ENCODE results near the gene NOL4L.

Gene NOL4L

GRCh38 chr20:32585011-32585585 lies at the start of gene NOL4L:
Gene NOL4L (minus strand): TSS chr20:32585333. CDS start chr20:32584890, 443 bp downstream.
- DNase-seq = peak; percentile 59

GRCh38 chr20:32634041-32634805 lies 49.1 kb upstream of the NOL4L start:
- DNase-seq = no peak

- DNase-seq = no peak
Observed at GRCh38 chr20:32632461-32633354, 47.6 kb upstream of the NOL4L start.

GRCh38 chr20:32631933-32632460 lies 46.9 kb upstream of the NOL4L start:
- DNase-seq = no peak

- no peak for DNase-seq
Observed at GRCh38 chr20:32629813-32630212, 44.7 kb upstream of the NOL4L start.

GRCh38 chr20:32628960-32629530 lies 43.9 kb upstream of the NOL4L start:
- no peak for DNase-seq

GRCh38 chr20:32626859-32627636 lies 41.9 kb upstream of the NOL4L start:
- DNase-seq = no peak

GRCh38 chr20:32626407-32626806 lies 41.3 kb upstream of the NOL4L start:
- no peak for DNase-seq

GRCh38 chr20:32625996-32626395 lies 40.9 kb upstream of the NOL4L start:
- DNase-seq = no peak

GRCh38 chr20:32624687-32625345 lies 39.7 kb upstream of the NOL4L start:
- DNase-seq = no peak

GRCh38 chr20:32623667-32624157 lies 38.6 kb upstream of the NOL4L start:
- DNase-seq = no peak

GRCh38 chr20:32622585-32623468 lies 37.7 kb upstream of the NOL4L start:
- no peak for DNase-seq

- no peak for DNase-seq
Observed at GRCh38 chr20:32621891-32622584, 36.9 kb upstream of the NOL4L start.

GRCh38 chr20:32621071-32621890 lies 36.1 kb upstream of the NOL4L start:
- no peak for DNase-seq

GRCh38 chr20:32619586-32619985 lies 34.5 kb upstream of the NOL4L start:
- no peak for DNase-seq

GRCh38 chr20:32614772-32615171 lies 29.6 kb upstream of the NOL4L start:
- DNase-seq = no peak

- no peak for DNase-seq
Observed at GRCh38 chr20:32614303-32614702, 29.2 kb upstream of the NOL4L start.

- DNase-seq = no peak
Observed at GRCh38 chr20:32613192-32614053, 28.3 kb upstream of the NOL4L start.

Measured in 8988T (cell line).